Loucy (cell line): ENCODE measurements around the gene GAGE12J.
"Not testable (repeated sequence)": the region's sequence is repeated elsewhere in the genome, so short reads cannot be mapped to it uniquely, and the experiment has no call there.

Source experiments
- CTCF ChIP-seq: fragments of 200-600 bp; sonication (generic); conservative IDR thresholded peaks from 2 replicates; pipeline ENCODE4 v1.5.1; 2014; ENCODE audit warnings: mild to moderate bottlenecking, antibody characterized with exemption, low read length
- EZH2phosphoT487 ChIP-seq: fragments of 200-600 bp; IDR thresholded peaks from 2 replicates; pipeline ENCODE4 v1.6.1; 2018; ENCODE audit warnings: antibody characterized with exemption, mild to moderate bottlenecking, moderate library complexity, borderline replicate concordance

GRCh38 chrX:49299293-49299692 lies 22.5 kb upstream of the GAGE12J start:
- not testable (repeated sequence) for TF ChIP-seq CTCF, EZH2phosphoT487
